NCI-H69 (cell line): ENCODE results near the gene TRIM42.

ENCODE experiments used
- DNase-seq: peaks from one replicate; lab custom pipeline; 2025; lab: John Stamatoyannopoulos, UW

Gene TRIM42

DNA sequence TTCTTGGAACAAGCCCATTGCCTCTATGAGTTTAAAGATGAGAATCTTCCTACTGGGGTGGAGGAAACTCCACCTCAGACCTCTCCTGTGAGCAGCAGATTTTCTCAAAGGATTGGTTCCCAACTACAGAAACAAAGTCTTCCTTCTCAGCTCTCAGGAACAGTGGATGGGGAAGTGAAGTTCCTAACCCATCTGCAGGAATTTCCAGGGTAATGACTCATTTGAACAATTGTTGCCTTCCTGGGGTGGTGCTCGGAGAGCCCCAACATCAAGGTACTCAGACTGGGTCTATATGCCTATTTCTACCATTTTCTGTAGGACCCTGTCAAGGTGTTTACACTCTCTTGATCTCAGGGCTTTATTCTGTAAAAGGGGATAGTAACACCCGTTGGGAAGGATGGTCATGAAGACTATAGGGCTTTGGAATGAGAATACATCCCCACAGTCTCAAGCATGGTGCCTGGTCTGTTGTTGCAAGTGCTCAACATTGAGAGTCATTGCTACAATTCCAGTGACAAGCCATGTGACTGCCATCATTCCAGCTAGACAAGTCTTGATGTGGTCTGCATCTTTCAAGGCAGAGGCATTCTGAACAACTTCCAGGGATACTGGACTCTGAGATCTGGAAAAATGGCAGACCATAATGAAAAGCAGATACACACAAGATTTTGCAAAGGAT, 33.0 kb downstream of the TRIM42 start:
- DNase-seq, result no peak

- no peak for DNase-seq
Measured at GRCh38 chr3:140711390-140712035, 33.6 kb downstream of the TRIM42 start.

- DNase-seq, result no peak
Measured at GRCh38 chr3:140712301-140712700, 34.4 kb downstream of the TRIM42 start.

DNA sequence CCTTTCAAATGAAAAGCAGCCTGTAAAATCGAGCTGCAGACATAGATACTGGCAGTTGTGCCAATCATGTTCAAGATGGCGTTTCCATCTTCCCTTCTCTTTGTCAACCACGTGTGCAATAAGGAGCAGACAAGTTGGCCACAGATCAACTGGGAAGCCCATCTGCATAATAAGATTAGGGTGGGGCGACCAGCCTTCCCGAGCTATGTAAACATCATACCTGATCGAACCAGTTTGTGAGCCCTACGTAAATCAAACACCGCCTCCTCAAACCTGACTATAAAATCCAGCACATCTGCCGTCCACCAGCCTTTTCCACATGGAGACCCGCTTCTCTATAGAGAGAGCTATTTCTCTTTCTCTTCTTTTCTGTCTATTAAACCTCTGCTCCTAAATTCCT, 37.2 kb downstream of the TRIM42 start:
- DNase-seq, result peak; percentile 45

GRCh38 chr3:140717921-140718320, 40.1 kb downstream of the TRIM42 start:
- DNase-seq, result no peak

DNA sequence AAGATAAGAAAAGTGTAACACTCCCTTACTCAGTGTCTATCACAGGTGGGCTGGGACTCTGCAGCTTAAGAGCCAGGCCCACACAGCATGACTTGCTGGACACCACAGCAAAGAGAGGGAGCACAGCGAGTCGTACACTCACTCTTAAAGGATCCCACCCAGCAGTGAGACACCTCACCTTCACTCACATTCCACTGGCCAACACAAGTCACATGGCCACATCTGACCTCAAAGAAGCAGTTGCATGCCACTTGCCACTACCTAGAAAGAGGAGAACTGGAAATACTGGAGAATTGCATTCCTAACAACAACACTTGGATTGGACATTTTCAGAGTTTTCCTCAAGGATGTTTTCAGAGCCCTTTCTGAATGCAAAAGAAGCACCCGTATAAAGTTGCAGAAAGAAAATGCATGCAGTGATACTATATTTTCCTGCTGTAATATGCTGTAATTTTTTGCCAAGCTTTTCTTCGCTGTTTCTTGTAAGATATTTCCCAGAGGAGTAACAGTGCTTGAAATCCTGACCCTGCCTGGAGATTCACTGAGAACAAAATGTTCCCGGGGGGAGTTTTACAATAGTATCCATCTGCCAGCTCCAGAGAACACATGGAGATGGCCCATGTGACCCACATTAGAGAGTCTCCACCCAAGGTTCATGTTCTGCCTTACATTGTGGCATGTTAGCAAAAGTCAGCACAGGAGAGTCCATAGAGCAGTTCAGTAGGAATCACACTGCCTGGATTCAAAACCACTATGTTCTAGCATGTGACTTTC, 42.2 kb downstream of the TRIM42 start:
- no peak for DNase-seq

GRCh38 chr3:140723576-140723975, 45.7 kb downstream of the TRIM42 start:
- DNase-seq, result no peak

- no peak for DNase-seq
Measured at GRCh38 chr3:140724856-140725812, 47.3 kb downstream of the TRIM42 start.

- DNase-seq, result no peak
Measured at GRCh38 chr3:140726066-140726465, 48.2 kb downstream of the TRIM42 start.

GRCh38 chr3:140727886-140728285, 50.0 kb downstream of the TRIM42 start:
- DNase-seq, result no peak

- no peak for DNase-seq
Measured at GRCh38 chr3:140731440-140732119, 53.7 kb downstream of the TRIM42 start.

DNA sequence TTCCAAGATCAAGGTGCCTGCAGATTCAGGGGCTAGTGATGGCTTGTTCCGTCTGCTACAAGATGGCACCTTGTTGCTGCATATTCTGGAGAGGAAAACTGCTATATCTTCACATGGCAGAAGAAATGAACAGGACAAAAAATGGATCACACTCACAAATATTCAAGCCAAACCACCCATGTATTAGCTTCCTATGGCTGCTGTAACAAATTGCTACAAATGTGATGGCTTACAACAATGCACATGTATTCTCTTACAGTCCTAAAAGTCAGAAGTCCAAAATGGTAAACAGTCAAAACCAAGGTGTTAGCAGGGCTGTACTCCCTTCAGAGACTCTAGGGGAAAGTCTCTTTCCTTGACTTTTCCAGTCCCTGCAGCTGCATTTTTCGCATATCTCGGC, 55.8 kb downstream of the TRIM42 start:
- no peak for DNase-seq

DNA sequence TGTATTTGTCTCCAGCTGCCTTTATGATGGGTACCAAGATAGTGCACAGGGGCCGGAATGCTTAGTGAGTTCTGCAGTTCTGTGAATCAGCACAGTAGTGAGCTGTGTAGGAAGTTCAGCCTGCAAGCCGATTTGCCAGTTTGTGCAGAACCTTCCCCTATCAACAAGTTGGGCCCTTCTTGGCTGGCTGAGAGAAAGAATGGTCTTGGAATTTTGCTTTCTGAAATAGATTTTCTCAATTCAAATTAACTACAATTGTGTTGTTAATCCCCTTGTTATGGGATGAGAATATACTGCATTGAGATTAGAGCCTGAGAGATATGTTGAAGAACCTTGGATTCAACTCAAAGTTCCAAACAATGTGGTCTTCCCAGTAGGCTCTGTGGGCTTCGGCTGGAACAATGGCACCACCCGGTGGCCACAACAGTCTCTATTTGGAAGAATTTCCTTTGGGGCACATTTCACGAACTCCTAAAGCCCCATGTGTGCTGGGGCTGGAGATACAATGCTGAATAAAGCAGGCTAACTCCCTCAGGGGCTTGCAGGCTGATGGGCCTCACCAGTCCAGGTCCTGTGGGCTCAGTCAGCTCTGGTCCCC, 59.1 kb downstream of the TRIM42 start:
- DNase-seq, result peak; percentile 57

DNA sequence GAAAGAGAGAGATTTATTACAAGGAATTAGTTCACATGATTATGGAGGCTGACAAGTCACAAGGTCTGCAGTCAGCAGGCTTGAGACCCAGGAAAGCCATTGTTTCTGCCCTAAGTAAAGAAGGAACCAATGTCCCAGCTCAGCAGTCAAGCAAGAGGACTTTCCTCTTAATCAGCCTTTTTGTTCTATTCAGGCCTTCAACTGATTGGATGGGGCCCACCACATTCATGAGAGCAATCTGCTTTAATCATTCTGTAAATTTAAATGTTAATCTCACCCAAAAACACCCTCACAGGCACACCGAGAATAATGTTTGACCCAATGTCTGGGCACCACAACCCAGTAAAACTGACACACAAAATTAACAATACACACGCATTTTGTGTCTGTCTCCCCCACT, 64.3 kb downstream of the TRIM42 start:
- DNase-seq, result no peak

GRCh38 chr3:140748171-140748570, 70.3 kb downstream of the TRIM42 start:
- no peak for DNase-seq

GRCh38 chr3:140748903-140749302, 71.0 kb downstream of the TRIM42 start:
- DNase-seq, result no peak
